ENCODE results near the gene ANO9.
"Not testable (repeated sequence)": the region's sequence is repeated elsewhere in the genome, so short reads cannot be mapped to it uniquely, and the experiment has no call there.

ANO9 gene

DNA sequence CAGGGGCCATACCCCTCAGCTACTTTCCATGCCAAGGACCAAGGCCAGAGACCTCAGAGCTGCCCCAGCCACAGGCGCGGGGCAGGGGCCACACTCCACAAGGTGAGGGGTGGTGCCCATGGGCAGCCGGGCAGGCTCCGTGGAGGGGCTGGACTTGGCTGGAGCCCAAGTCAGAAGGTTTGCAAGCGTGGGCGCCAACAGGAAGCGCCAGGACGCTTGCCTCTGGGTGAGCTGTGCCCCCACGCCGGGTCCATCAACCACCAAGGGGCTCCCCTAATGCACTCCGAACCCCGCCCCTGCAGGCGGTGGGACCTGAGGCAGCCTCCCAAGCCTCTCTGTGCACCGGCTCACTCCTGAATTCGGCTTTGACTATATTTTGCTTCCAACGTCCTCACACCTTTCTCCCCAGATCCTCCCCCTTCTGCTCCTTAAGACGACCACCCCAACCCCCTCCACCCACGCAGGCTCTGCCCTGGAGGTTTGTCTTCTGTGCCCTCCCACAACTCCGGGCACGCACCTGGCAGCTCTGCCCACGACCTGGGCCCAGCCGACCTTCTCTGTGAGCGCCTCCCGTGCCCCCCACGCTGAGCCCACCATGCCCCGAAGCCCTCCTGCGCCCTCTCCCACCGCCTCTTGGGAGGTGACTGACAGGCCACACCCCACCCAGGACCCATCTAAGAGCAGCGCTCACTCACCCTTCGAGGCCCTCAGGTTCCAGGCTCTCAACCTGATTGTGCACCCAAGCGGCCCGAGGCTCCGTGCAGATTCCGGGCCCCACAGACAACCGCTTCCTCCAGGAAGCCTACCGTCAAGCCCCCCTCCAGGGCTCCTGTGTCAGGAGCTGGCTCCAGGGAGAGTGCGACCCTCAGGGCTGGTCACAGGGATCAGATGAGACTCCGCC is 50.4 kb downstream of the ANO9 start:
- Histone ChIP-seq H3K4me3 (ENCODE audit: low read length) (no peak overlapping the region), H3K9me3 (ENCODE audit: control insufficient read depth, low read depth, low read length) (no peaks in the 10 kb centered on the region), H3K4me1 (ENCODE audit: control insufficient read depth, low read depth, low read length) (no peaks in the 10 kb centered on the region), H3K9ac (ENCODE audit: low read length) (no peak overlapping the region), H3K27ac (ENCODE audit: low read length) (no peak overlapping the region), H3K36me3 (ENCODE audit: control insufficient read depth, low read depth, low read length) (no peaks in the 10 kb centered on the region), H3K27me3 (ENCODE audit: control insufficient read depth, insufficient read depth, low read length) (peaks cover 3% of the 10 kb centered on the region)

DNA sequence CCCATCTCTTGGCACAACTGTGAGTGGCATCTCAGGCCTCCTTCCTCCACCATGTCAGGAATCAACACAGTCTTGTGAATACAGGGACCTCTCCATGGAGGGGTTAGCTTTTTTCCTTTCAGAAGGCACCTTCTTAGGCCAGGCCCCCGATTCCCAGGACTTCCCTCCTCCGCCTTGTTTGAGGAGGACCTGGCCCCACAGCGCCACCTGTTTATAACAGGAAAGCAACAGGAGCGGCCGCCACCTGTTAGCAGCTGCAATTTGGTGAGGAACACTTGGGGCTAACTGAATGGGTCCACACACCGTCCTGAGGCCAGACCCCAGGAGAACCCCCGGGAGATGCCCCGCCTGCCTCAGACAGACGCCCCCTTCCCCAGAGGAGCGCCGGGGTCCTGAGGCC is 51.6 kb downstream of the ANO9 start:
- Histone ChIP-seq H3K9me3 (ENCODE audit: control insufficient read depth, low read depth, low read length) (no peaks in the 10 kb centered on the region), H3K27me3 (ENCODE audit: control insufficient read depth, insufficient read depth, low read length) (peaks cover 3% of the 10 kb centered on the region), H3K4me1 (ENCODE audit: control insufficient read depth, low read depth, low read length) (no peaks in the 10 kb centered on the region), H3K4me3 (ENCODE audit: low read length) (no peak overlapping the region), H3K27ac (ENCODE audit: low read length) (no peak overlapping the region), H3K36me3 (ENCODE audit: control insufficient read depth, low read depth, low read length) (no peaks in the 10 kb centered on the region), H3K9ac (ENCODE audit: low read length) (no peak overlapping the region)

DNA sequence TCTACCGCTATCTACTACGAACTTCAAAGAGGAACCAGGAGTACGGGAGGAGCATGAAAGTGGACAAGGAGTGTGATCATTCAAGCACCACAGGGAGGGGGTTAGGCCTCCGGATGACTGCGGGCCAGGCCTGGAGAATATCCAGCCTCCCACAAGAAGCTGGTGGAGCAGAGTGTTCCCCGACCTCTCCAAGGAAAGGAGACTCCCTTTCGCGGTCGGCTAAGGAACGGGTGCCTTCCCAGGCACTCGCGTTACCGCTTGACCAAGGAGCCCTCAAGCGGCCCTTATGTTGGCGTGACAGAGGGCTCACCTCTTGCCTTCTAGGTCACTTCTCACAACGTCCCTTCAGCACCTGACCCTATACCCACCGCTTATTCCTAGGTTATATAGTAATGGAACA is 52.4 kb downstream of the ANO9 start:
- H3K9ac ChIP-seq (ENCODE audit: low read length); H3K9me3 ChIP-seq (ENCODE audit: control insufficient read depth, low read depth, low read length); H3K27ac ChIP-seq (ENCODE audit: low read length); H3K27me3 ChIP-seq (ENCODE audit: control insufficient read depth, insufficient read depth, low read length); H3K4me1 ChIP-seq (ENCODE audit: control insufficient read depth, low read depth, low read length); H3K36me3 ChIP-seq (ENCODE audit: control insufficient read depth, low read depth, low read length); H3K4me3 ChIP-seq (ENCODE audit: low read length): not testable (repeated sequence)

DNA sequence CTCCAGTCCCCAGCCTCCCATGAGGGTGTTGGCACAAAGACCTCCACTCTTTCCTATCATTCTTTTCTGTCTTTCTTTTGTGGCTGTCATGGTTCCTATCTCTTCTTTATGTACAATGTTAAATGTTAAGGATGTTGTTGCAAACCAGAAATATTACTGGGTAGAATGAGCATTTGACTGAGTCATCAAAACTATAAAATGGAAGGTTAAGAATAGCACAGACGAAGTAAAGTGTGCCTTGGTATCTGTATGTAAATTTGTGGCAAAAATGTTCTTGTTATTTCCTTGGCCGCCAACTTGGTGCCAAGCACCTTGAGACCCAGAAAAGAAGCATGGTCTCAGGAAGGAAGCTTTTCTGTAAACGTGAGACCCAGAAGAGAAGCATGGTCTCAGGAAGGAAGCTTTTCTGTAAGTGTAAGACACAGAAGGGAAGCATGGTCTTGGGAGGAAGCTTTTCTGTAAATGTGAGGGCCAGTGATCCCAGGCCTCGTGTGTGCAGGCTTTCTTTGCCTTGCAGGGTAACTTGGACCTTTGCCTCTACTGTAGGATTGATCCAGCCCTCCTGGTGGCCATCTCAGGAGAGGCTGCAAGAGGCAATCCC is 54.5 kb downstream of the ANO9 start:
- Histone ChIP-seq H3K4me1 (ENCODE audit: control insufficient read depth, low read depth, low read length) (no peaks in the 10 kb centered on the region), H3K27ac (ENCODE audit: low read length) (no peak overlapping the region), H3K4me3 (ENCODE audit: low read length) (no peak overlapping the region), H3K27me3 (ENCODE audit: control insufficient read depth, insufficient read depth, low read length) (peaks cover 3% of the 10 kb centered on the region), H3K9me3 (ENCODE audit: control insufficient read depth, low read depth, low read length) (no peaks in the 10 kb centered on the region), H3K36me3 (ENCODE audit: control insufficient read depth, low read depth, low read length) (no peaks in the 10 kb centered on the region), H3K9ac (ENCODE audit: low read length) (no peak overlapping the region)

DNA sequence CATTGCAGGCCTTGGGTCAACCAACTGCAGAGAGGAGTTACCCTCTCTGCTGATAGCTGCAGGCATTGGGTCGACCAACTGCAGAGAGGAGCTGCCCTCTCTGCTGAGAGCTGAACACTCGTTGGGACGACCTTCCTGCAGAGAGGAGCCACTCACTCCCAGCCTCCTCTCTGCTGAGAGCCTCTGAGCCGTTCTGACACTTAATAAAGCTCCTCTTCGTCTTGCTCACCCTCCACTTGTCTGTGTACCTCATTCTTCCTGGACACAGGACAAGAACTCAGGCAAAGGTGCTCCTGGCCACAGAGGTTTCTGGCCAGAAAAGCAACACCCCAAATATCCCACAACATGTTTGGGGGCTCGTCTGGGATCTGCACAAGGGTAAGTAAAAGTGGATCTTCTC is 55.3 kb downstream of the ANO9 start:
- Histone ChIP-seq H3K9me3 (ENCODE audit: control insufficient read depth, low read depth, low read length) (no peaks in the 10 kb centered on the region), H3K9ac (ENCODE audit: low read length) (no peak overlapping the region), H3K36me3 (ENCODE audit: control insufficient read depth, low read depth, low read length) (no peaks in the 10 kb centered on the region), H3K27me3 (ENCODE audit: control insufficient read depth, insufficient read depth, low read length) (peaks cover 3% of the 10 kb centered on the region), H3K4me3 (ENCODE audit: low read length) (no peak overlapping the region), H3K4me1 (ENCODE audit: control insufficient read depth, low read depth, low read length) (no peaks in the 10 kb centered on the region), H3K27ac (ENCODE audit: low read length) (no peak overlapping the region)

DNA sequence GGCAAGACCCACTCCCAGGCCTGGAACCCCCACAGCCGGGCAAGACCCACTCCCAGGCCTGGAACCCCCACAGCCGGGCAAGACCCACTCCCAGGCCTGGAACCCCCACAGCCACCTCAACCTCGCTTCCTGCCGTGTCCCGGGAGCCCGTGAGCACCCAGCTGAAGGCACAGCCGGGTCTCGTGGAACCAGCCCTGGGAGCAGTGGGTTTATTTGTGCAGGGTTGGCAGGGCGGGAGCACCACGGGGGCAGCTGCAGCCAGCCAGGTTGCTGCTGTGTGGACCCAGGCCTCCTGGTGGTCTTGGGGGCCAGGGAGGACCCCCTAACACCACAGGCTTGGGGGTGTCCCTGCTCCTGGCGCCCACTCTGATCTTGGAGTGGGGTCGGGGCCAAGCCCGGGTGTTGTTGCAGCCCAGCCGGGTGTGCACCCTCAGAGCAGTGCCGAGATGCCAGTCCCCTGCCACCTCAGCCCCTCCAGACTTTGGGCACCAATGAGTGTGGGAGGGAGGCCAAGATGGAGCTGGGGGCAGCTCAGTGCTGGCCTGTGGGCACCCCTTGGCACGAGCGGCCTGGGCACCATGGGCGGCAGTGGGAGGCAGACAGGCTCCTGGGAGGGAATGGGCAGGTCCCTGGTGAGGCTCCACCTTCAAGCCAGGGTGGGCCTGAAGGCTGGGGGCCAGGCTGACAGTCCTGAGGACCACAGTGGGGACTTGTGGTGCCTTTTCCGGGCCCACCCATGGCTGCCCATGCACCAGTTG is 56.0 kb downstream of the ANO9 start:
- peaks cover 3% of the 10 kb centered on the region for H3K27me3 ChIP-seq (ENCODE audit: control insufficient read depth, insufficient read depth, low read length)
- no peak overlapping the region for H3K4me3 ChIP-seq (ENCODE audit: low read length)
- H3K9ac ChIP-seq (ENCODE audit: low read length): no peak overlapping the region
- no peaks in the 10 kb centered on the region for H3K36me3 ChIP-seq (ENCODE audit: control insufficient read depth, low read depth, low read length)
- H3K4me1 ChIP-seq (ENCODE audit: control insufficient read depth, low read depth, low read length): no peaks in the 10 kb centered on the region
- no peak overlapping the region for H3K27ac ChIP-seq (ENCODE audit: low read length)
- no peaks in the 10 kb centered on the region for H3K9me3 ChIP-seq (ENCODE audit: control insufficient read depth, low read depth, low read length)

DNA sequence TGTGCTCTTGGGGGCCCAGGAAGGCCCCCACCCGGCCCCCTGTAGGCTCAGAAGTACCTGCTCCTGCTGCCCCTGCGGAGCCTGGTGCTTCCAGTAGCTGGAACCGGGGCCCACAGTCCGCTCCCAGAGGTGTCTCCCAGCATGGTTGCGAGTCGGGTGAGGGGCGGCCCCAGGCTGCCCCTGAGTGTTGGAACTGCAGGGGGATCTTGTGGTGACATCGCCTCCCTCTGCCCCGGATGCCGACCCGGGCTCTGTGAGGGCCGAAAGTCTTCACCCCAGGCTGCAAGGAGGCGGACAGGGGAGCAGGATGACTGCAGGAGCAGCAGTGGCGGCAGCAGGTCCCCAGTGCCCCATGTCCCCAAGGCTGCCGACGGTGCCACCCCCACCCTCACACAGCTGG is 57.3 kb downstream of the ANO9 start:
- Histone ChIP-seq H3K27ac (ENCODE audit: low read length) (no peak overlapping the region), H3K4me1 (ENCODE audit: control insufficient read depth, low read depth, low read length) (no peaks in the 10 kb centered on the region), H3K9me3 (ENCODE audit: control insufficient read depth, low read depth, low read length) (no peaks in the 10 kb centered on the region), H3K36me3 (ENCODE audit: control insufficient read depth, low read depth, low read length) (no peaks in the 10 kb centered on the region), H3K27me3 (ENCODE audit: control insufficient read depth, insufficient read depth, low read length) (peaks cover 3% of the 10 kb centered on the region), H3K9ac (ENCODE audit: low read length) (no peak overlapping the region), H3K4me3 (ENCODE audit: low read length) (no peak overlapping the region)

DNA sequence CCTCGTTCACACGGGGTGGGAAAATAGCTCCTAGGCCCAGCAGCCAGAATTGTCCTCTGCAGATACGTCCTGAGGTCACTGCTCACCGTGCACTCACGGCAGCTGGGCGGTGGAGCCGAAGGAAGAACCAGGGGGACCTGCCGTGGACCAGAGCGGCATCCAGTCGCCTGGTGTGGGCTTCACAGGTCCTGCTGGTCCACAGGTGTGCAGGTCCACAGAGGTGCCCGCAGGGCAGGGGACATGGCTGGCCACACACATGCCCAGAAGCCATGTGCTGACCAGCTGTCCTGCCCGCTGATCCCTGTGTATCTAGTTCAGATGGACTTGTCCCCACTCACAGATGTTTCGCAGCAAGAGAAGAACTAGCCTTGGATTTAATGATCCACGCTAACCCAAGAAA is 58.4 kb downstream of the ANO9 start:
- Histone ChIP-seq H3K9me3 (ENCODE audit: control insufficient read depth, low read depth, low read length) (no peaks in the 10 kb centered on the region), H3K4me3 (ENCODE audit: low read length) (no peak overlapping the region), H3K9ac (ENCODE audit: low read length) (no peak overlapping the region), H3K4me1 (ENCODE audit: control insufficient read depth, low read depth, low read length) (no peaks in the 10 kb centered on the region), H3K27ac (ENCODE audit: low read length) (no peak overlapping the region), H3K36me3 (ENCODE audit: control insufficient read depth, low read depth, low read length) (no peaks in the 10 kb centered on the region), H3K27me3 (ENCODE audit: control insufficient read depth, insufficient read depth, low read length) (peaks cover 3% of the 10 kb centered on the region)

DNA sequence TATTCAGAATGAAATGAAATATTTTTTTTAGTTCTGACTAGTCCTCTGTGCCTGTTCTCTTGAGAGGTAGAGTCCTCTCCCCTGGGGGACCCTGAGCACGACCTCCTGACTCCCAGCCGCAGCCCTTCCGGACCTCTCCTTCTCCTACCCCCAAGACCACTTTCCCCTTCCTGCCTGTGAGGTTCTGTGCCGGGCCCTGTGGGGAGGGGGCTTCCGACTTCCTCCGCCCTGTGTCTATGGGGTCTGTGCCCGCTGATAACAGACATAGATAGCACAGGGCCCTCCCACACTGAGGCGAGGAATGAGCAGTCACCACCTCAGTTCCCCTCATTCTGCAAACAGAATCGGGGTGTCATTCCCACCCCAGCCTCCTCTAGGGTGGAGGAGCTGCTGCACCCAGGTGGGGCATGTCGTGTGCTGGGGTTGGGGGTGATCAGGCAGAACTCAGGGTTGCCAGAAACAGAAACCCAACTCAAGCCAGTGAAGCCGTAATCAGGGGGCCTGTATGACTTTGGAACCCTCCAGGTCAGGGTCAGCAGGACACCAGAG is 59.7 kb downstream of the ANO9 start:
- Histone ChIP-seq H3K9ac (ENCODE audit: low read length) (no peak overlapping the region), H3K27ac (ENCODE audit: low read length) (no peak overlapping the region), H3K4me1 (ENCODE audit: control insufficient read depth, low read depth, low read length) (no peaks in the 10 kb centered on the region), H3K4me3 (ENCODE audit: low read length) (no peak overlapping the region), H3K36me3 (ENCODE audit: control insufficient read depth, low read depth, low read length) (no peaks in the 10 kb centered on the region), H3K27me3 (ENCODE audit: control insufficient read depth, insufficient read depth, low read length) (no peaks in the 10 kb centered on the region), H3K9me3 (ENCODE audit: control insufficient read depth, low read depth, low read length) (no peaks in the 10 kb centered on the region)

DNA sequence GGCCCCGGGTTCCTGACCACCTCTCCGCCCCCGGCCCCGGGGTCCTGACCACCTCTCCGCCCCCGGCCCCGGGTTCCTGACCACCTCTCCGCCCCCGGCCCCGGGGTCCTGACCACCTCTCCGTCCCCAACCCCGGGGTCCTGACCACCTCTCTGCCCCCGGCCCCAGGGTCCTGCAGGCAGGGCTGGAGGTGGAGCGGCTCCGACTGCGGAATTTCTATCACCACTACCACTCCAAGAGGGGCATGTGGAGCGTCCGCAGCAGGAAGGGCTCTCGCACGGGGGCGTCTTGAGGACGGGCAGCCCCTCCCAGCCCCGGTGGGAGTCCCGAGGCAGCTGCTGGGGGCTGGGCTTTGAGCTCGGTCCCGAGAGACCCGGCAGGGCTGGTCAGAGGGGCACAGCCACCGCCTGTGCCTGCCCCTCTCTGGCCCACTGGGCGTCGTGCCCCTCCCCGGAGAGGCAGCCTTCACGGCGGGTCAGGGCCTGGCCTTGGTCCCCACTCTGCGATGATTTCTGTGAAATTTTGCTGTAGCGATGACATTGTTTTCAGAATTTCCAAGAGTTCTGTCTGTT is 60.2 kb downstream of the ANO9 start:
- Histone ChIP-seq H3K27ac (ENCODE audit: low read length) (no peak overlapping the region), H3K4me3 (ENCODE audit: low read length) (no peak overlapping the region), H3K36me3 (ENCODE audit: control insufficient read depth, low read depth, low read length) (no peaks in the 10 kb centered on the region), H3K27me3 (ENCODE audit: control insufficient read depth, insufficient read depth, low read length) (no peaks in the 10 kb centered on the region), H3K9me3 (ENCODE audit: control insufficient read depth, low read depth, low read length) (no peaks in the 10 kb centered on the region), H3K9ac (ENCODE audit: low read length) (no peak overlapping the region), H3K4me1 (ENCODE audit: control insufficient read depth, low read depth, low read length) (no peaks in the 10 kb centered on the region)

DNA sequence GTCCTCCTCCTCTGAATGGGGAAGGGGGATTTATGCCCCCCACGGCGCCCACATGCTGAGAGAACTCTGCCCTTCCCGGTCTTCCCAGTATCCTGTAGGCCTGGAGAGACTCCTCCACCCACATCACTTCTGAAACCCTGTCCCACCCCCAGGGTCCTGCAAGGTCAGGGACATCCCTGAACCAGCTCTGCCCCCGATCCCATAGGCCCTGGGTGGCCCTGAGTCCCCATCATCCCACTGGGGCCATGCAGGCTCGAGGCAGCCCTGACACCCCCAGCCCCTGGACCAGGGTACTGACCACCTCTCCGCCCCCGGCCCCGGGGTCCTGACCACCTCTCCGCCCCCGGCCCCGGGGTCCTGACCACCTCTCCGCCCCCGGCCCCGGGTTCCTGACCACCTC is 60.8 kb downstream of the ANO9 start:
- Histone ChIP-seq H3K36me3 (ENCODE audit: control insufficient read depth, low read depth, low read length) (no peaks in the 10 kb centered on the region), H3K4me1 (ENCODE audit: control insufficient read depth, low read depth, low read length) (no peaks in the 10 kb centered on the region), H3K27ac (ENCODE audit: low read length) (no peak overlapping the region), H3K27me3 (ENCODE audit: control insufficient read depth, insufficient read depth, low read length) (no peaks in the 10 kb centered on the region), H3K9me3 (ENCODE audit: control insufficient read depth, low read depth, low read length) (no peaks in the 10 kb centered on the region), H3K4me3 (ENCODE audit: low read length) (no peak overlapping the region), H3K9ac (ENCODE audit: low read length) (no peak overlapping the region)
